ENCODE data around the gene CCT2.
A peak's percentile ranks its signal among the peaks of the same experiment; 100 is the strongest.

Gene CCT2

DNA sequence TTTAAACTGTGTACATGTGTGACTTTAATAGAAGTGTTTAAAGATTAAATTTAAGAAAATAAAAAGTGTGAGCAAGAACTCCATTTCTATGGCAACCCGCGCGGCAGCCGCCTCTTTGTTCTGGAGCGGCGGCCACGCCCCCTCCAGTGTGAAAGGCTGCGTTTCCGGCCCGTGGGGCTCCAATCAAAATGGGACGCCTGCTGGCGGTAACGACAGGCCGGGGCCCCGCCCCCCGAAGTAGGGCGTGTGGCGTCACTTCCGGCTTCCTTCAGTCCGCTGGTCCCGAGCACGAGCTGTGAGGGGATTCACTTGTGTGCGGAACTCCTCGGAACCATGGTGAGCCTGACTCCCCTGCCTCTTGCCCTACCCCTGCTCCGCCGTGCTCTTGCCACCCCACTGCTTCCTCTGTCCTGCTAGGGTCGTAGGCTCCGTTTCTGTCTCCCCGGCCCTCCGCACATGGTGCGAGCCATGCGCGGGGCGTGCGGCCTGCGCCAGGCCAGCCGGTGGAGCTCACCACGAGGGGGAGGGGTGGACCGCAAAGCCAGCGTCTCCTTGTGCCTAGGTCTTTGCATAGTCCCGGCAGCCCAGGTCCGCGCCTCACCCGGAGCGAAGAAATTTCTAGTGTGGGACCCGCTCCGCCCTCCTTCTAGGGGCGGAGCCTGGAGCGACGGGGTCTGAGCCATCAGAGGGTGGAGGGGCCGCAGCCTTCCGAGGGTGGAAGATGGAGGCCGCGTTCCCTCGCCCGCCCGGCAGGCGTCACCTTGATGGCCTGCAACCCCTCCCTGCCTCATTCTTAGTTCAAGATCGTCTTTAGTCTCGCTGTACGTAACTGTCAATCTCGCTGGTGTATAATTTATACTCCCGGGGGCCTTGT, at the start of gene CCT2:
Gene CCT2, plus strand, starts transcription at position 271 of the 874 bp plus-strand sequence. Its CDS starts 63 bp downstream, at position 334.
- peak; percentile 100 for DNase-seq

- no peak for DNase-seq
These were observed 44.3 kb upstream of the CCT2 start for GRCh38 chr12:69540987-69541386.

- DNase-seq: no peak
These were observed 41.2 kb upstream of the CCT2 start for GRCh38 chr12:69544087-69544486.

- no peak for DNase-seq
These were observed 40.2 kb upstream of the CCT2 start for GRCh38 chr12:69545081-69545480.

DNA sequence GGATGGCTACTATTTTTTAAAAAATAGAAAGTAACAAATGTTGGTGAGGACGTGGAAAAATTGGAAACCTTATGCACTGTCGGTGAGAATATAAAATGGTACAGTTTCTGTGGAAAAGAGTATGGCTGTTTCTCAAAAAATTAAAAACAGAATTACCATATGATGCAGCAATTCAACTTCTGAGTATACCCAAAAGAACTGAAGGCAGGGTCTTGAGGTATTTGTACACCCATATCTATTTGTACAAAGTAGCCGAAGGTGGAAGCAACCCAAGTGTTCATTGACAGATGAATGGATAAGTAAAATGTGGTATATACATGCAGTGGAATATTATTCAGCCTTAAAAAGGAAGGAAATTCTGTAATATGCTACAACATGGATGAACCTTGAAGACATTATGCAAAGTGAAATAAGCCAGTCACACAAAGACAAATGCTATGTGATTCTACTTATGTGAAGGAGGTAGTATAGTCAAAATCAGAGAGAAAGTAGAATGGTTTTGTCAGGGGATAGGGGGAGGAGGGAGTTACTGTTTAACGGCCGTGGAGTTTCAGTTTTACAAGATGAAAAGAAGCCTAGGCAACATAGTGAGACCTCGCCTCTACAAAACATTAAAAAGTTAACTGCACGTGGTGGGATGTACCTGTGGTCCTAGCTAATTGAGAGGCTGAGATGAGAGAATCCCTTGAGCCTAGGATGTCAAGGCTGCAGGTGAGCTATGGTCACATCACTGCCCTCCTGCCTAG, 38.4 kb upstream of the CCT2 start:
- no peak for DNase-seq

DNA sequence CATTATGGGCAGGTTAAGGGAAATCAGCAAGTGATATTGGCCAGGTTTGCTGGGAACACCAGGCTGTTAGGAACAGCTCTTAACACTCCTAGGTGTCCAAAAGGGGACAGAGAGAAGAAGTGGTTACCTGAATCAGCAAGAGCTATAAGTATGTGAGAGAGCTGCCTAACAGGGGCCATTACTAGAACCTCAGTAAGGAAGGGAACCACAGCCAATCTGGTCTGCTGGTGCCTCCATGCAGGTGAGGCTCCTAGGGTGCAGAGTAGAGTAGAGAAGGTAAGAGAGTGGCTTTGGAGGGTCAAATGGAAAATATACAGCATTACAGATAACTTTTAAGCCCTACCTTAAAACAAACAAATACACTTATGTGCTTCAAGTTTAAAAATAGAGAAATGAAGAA, 36.6 kb upstream of the CCT2 start:
- DNase-seq: no peak

- DNase-seq: no peak
These were observed 34.5 kb upstream of the CCT2 start for GRCh38 chr12:69550569-69551350.

DNA sequence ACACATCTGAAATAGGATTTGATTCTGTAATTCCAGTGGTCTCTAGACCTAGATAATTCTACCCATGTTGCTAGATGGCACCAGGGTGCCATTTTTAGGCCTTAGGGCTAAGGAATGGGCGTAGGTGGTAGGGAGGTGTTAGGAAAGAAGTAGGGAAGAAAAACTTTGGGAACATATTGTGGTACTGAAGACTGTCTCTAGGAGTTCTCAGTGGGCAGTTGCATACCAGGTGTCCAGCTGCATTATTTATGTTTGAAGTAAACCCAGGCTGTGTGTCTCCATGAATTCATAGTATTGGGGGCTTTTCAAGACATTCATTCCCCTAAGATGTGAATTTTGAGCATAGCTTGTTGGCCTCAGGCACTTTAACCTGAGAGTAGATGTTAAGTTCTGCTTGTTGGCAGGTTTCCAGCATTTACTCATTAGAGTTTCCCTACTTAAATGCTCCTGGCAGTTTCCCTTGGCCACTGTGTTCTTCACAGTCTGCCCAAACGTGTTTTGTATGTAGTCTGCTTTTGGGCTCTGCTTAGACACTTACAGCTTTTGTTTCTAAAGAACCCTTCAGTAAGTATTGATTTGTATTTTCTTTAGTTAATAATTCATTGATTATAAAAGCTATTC, 31.5 kb upstream of the CCT2 start:
- DNase-seq: no peak

DNA sequence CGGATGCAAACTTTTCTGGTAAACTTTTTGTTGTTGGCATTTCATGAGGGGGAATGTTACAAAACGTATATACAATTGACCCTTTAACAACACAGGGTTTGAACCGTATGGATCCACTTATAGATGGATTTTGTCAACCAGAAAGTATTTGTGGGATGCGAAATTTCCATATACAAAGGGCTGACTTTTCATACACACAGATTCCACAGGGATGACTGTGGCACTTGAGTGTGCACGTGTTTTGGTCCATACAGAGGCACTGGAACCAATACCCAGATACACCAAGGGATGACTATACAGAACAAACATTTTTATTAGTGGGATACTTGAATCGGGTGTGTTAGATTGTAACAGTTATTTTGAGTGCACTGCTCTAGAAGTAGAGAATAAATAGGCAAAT, 29.8 kb upstream of the CCT2 start:
- DNase-seq: no peak

DNA sequence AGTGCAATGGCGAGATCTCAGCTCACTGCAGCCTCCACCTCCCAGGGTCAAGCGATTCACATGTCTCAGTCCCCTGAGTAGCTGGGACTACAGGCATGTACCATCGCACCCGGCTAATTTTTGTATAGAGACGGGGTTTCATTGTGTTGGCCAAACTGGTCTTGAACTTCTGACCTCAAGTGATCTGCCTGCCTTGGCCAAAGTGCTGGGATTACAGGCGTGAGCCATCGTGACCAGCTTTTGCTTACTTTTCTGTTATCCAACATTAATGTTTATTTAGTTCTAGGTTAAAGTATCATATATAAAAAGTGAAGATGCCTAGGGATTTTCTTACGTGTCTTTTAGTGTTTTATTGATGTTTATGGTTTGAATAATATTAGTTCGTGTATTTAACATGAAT, 28.9 kb upstream of the CCT2 start:
- DNase-seq: no peak

GRCh38 chr12:69563166-69563762, 22.0 kb upstream of the CCT2 start:
- DNase-seq: no peak

DNA sequence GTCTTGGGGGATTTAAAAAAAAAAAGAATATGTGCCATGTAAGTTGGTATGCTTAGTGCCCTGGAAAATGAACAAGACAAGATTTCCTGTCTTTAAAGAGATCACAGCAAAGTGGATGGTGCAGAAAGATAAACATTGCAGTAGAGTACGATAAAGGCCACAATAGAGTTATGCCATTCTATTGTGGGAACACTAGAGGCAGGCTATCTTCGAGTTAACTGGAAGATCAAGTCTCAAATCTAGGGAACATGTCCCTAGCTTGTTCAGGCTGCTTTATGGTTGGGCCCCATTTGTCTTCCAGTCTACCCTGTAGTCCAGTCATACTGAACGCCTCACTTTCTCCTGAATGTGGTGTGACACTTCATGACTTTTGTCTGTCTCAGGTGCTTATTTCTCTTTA, 18.7 kb upstream of the CCT2 start:
- no peak for DNase-seq

DNA sequence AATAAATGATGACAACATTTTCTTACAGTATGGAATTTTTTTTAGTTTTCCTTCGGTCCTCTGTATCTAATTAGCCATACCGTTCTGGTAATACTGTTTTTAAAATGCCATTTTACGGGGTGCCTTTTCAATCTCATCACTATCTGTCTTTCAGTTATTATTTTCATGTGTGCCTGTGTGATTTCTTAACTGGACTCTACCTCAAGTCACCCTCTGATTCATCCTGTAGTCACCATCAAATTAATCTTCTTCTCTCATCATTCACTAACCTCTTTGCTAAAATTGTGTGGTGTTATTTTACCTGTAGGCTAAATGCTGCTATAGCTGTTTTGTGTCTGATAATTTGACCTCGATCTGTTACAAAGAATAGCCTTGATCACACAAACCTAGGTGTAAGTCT, 16.0 kb upstream of the CCT2 start:
- no peak for DNase-seq

GRCh38 chr12:69570000-69570516, 15.2 kb upstream of the CCT2 start:
- DNase-seq: no peak

- DNase-seq: no peak
These were observed 14.5 kb upstream of the CCT2 start for GRCh38 chr12:69570545-69571399.

DNA sequence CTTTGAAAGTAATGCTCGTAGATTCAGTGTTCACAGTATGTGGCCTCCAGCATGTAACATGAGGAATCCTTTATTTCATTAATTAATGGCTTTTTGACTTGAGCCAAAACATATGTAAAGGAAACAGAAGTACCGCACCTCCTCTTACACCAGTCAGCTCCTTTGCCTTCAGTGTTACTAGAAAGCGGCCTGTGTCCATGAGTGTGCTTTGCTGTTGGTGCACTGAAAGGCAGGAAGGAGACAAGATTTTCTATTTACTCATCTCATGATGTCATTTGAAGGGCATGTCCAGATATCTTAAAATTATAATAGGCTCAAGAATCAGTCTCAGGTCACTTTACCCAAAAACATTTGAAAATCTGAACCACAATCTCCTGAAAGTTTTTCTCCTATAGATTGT, 9.9 kb upstream of the CCT2 start:
- no peak for DNase-seq

DNA sequence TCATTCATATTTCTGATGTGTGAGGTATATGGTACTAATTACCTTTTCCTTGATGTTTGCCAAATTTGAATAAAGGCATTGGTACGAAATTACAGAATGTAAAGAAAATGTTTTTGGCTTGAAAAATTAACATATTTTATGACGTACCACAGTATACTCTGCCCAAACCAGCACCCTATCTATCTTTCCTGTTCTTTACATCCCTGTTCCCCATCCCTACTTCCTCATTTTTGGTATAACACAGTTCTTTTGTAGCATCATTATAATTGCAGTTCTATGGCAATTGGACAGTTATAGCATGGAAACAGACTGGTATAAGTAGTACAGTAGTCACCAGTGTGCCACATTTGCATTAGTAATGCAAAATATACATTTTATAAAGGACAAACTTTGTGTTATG, 7.0 kb upstream of the CCT2 start:
- DNase-seq: no peak

DNA sequence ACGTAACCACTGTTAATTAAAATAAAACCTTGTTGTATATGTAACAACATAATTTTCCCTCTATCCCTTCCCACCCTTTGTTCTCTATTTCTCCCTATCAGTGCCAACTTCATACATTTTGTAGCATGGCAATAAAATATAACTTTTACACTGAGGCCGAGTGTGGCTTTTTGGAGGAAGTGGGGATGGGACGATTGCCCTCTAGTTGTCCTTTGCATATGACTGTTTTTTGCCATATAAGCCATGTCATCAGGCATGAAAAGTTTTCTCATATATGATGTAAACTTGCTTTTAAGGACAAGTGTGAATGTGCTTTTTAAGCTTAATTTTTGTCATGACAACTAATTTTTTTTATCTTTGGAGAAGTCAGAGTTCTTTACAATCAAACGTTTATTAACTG, 6.2 kb upstream of the CCT2 start:
- no peak for DNase-seq

- no peak for DNase-seq
These were observed 5.2 kb upstream of the CCT2 start for GRCh38 chr12:69580074-69580473.

DNA sequence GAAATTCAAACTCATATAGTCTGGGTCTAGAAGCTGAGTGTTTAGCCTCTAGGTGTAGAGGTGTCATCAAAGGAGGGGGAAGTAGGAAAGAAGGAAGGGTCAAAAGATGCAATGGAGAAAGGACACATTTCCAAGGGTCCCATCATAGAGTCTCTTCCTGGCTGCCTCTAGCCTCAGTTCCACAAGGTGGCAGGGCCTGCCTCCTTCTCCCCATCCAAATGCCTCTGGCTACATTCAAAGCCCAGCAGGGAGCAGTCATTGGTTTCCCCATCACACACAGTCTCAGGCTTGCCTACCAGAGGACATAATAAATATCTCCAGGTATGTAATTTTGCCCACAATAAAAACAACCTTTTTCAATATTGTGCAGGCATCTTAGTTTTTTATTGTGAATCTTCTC, 2.1 kb upstream of the CCT2 start:
- no peak for DNase-seq

DNA sequence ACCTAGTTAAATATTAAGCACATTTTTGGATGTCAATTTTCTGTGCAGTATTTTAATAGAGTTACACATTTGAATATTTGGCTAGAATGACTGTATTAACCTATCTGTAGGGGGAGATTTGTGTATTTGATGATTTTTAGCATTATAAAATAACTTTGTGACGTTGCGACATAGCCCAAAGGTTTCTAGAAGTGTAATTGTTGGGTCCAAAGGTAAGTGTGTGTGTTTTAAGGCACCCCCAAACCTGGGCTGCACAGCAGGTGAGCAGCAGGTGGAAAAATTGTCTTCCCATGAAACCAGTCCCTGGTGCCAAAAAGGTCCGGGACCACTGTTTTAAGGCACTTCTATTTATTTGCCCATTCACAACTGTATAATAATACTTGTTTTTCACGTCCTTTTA, 3.3 kb downstream of the CCT2 start:
- no peak for DNase-seq
